NCI-H2029 treated with DMSO at 0.1 percent for 48 hours (cell line): Measurements from ENCODE around the gene PCDHA7.
A peak's percentile ranks its signal among the peaks of the same experiment; 100 is the strongest.
"Not testable (repeated sequence)": the region's sequence is repeated elsewhere in the genome, so short reads cannot be mapped to it uniquely, and the experiment has no call there.

Experiments used
- DNase-seq: peaks from one replicate; lab custom pipeline; 2025; lab: John Stamatoyannopoulos, UW

PCDHA7 gene

GRCh38 chr5:140833993-140834392 is at the start of gene PCDHA7:
PCDHA7 (plus strand) TSS chr5:140834269; CDS start chr5:140834384, 115 bp downstream.
- no peak for DNase-seq

GRCh38 chr5:140785905-140786686 is 48.0 kb upstream of the PCDHA7 start, which contains the start of gene PCDHA1:
PCDHA1 (plus strand) TSS chr5:140786140.
- DNase-seq, result peak; percentile 4

GRCh38 chr5:140787422-140787821 is 46.6 kb upstream of the PCDHA7 start:
- DNase-seq, result not testable (repeated sequence)

- not testable (repeated sequence) for DNase-seq
These were observed 46.1 kb upstream of the PCDHA7 start for GRCh38 chr5:140787849-140788504.

GRCh38 chr5:140791089-140791488 is 43.0 kb upstream of the PCDHA7 start:
- no peak for DNase-seq

- DNase-seq, result no peak
These were observed 39.3 kb upstream of the PCDHA7 start, which contains the start of gene PCDHA2 for GRCh38 chr5:140794595-140795258. PCDHA2 (plus strand) TSS chr5:140794852.

- no peak for DNase-seq
These were observed 38.8 kb upstream of the PCDHA7 start for GRCh38 chr5:140795259-140795641.

- DNase-seq, result not testable (repeated sequence)
These were observed 37.9 kb upstream of the PCDHA7 start for GRCh38 chr5:140796072-140796717.

GRCh38 chr5:140796718-140797095 is 37.4 kb upstream of the PCDHA7 start:
- no peak for DNase-seq

GRCh38 chr5:140800816-140801493 is 33.1 kb upstream of the PCDHA7 start, which contains the start of gene PCDHA3:
PCDHA3 (plus strand) TSS chr5:140801057.
- DNase-seq, result peak; percentile 43

GRCh38 chr5:140801494-140801841 is 32.6 kb upstream of the PCDHA7 start:
- no peak for DNase-seq

GRCh38 chr5:140802381-140802780 is 31.7 kb upstream of the PCDHA7 start:
- not testable (repeated sequence) for DNase-seq

GRCh38 chr5:140802781-140803271 is 31.2 kb upstream of the PCDHA7 start:
- no peak for DNase-seq

- DNase-seq, result peak; percentile 25
These were observed 27.0 kb upstream of the PCDHA7 start, which contains the start of gene PCDHA4 for GRCh38 chr5:140806834-140807775. PCDHA4 (plus strand) TSS chr5:140807068.

GRCh38 chr5:140808241-140808888 is 25.7 kb upstream of the PCDHA7 start:
- DNase-seq, result not testable (repeated sequence)

GRCh38 chr5:140808889-140809291 is 25.2 kb upstream of the PCDHA7 start:
- DNase-seq, result no peak

GRCh38 chr5:140821375-140822280 is 12.4 kb upstream of the PCDHA7 start, which contains the start of gene PCDHA5:
PCDHA5 (plus strand) TSS chr5:140821613.
- DNase-seq, result no peak

- no peak for DNase-seq
These were observed 11.8 kb upstream of the PCDHA7 start for GRCh38 chr5:140822281-140822629.

GRCh38 chr5:140822969-140823368 is 11.1 kb upstream of the PCDHA7 start:
- DNase-seq, result not testable (repeated sequence)
